Right cardiac atrium (tissue), 5 donors: Measurements from ENCODE around the gene VEPH1. TPM values are rescaled to one million over a fixed set of nuclear protein-coding genes. Genes with fewer than 3 reads are reported as not detected.

Experiments
- ATAC-seq, 2 donors: fragments of 200-7000 bp; cut with Tn5 transposase; one replicate each; pipeline versions ENCODE4 v1.8.0 to v1.9.1; 2020; ENCODE audit warnings: moderate library complexity in 2 of 2, mild to moderate bottlenecking in 1 of 2
- DNase-seq, 3 donors: peaks; one replicate each; pipeline ENCODE4 v3.0.0-alpha.2; 2020
- H3K27ac ChIP-seq: one replicate; pipeline ENCODE4 v1.5.1; 2013; ENCODE audit warnings: mild to moderate bottlenecking, low read length, control low read depth, moderate library complexity
- H3K27me3 ChIP-seq: one replicate; pipeline ENCODE4 v1.6.1; 2013; ENCODE audit not compliant: control insufficient read depth, insufficient read depth
- H3K4me1 ChIP-seq: one replicate; pipeline ENCODE4 v1.6.1; 2013; ENCODE audit warnings: low read length; ENCODE audit not compliant: control insufficient read depth, insufficient read depth
- H3K4me3 ChIP-seq: one replicate; pipeline ENCODE4 v1.5.1; 2013; ENCODE audit warnings: low read length, control low read depth
- H3K9me3 ChIP-seq: one replicate; pipeline ENCODE4 v1.6.1; 2013; ENCODE audit warnings: low read length; ENCODE audit not compliant: control insufficient read depth
- WGBS: extraction: QIAGEN DNeasy Blood & Tissue Kit; methylation state at CpG from one replicate; pipeline ENCODE4 v1.1.7; 2013; 5-methylcytosine and 5-hydroxymethylcytosine counted together
- intact Hi-C, 4 donors: fragments of 100-400 bp; cut with DNase I; formaldehyde crosslinking; loops; one replicate each; pipeline versions ENCODE4 v1.11.0 to v1.14.0; 2022 to 2023
- polyA plus RNA-seq: library from polyadenylated mRNA; stranded (reverse); fragments of 200-250 nt; gene quantifications from one replicate; pipeline ENCODE4 v1.2.3, GENCODE V29; 2013
- total RNA-seq, 4 donors: library from RNA; stranded (reverse); fragmentation: NEBNext Ultra II Directional; extraction: Animal tissue kit (Norgen Biotek cat#: 25700); gene quantifications; one replicate each; pipeline ENCODE4 v1.2.1, GENCODE V29; 2021
- donor health status: healthy with polysubstance abuse.
- donor health status: DM: no; HTN: yes; CAD: no.
- donor health status: DM: no; HTN: no; CAD: no.
- donor health status: DM: no; HTN: yes; CAD: no; lungs with severe emphysema.
- donor health status: DM: yes; HTN: yes; CAD: no.

Gene VEPH1
- total and polyA plus RNA-seq, 5 donors, result 0.22 to 0.26 (median 0.25) TPM; not detected in 2

- H3K27me3 ChIP-seq, result no peaks in the 10 kb centered on the region
- WGBS, result 82% methylated on average over 3 of the region's 3 CpGs
- DNase-seq (no peak), ATAC-seq (no peak)
- H3K4me1 ChIP-seq, result no peaks in the 10 kb centered on the region
- H3K9me3 ChIP-seq, result no peaks in the 10 kb centered on the region
- no peak overlapping the region for H3K27ac ChIP-seq
- no peak overlapping the region for H3K4me3 ChIP-seq
- intact Hi-C loops, result no loop called here
Observed at GRCh38 chr3:157232141-157232540, 271.1 kb downstream of the VEPH1 start.

GRCh38 chr3:157231071-157231470 lies 272.1 kb downstream of the VEPH1 start:
- Histone ChIP-seq H3K4me3 (no peak overlapping the region), H3K27ac (no peak overlapping the region), H3K4me1 (no peaks in the 10 kb centered on the region), H3K27me3 (no peaks in the 10 kb centered on the region), H3K9me3 (no peaks in the 10 kb centered on the region)
- WGBS, result 71% methylated on average over 3 of the region's 3 CpGs
- DNase-seq (no peak), ATAC-seq (no peak)
- intact Hi-C loops, result no loop called here

DNA sequence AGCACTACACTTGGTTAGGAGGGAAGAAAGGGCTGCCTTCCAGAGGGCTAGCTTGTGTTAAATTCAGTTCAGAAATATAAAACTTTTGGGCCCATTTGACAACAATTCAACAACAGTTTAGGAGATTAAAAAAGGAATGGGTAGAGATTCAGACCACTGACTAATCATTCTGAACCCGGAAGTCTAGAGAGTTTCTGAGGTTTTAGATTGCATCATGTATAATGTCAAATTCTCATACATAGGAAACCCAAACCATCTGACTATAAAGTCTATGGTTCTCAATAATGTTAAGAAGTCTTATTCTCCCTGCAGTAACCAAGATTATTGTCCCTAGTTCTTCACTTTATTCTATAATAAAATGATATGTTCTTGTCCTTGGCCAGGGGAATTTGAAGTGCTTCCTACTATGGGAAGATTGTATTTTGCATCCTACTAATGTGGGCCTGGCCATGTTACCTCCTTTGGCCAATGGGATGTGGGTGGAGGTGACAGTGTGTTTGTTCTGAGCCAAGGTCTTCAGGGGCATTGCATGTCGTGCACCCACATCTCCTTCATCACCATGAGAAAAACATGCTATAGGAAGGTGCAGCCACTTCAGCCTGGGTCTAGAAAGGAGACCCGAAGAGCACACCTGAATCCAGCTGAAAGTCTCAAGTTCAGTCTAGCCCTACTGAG lies 276.9 kb downstream of the VEPH1 start:
- intact Hi-C loops, result no loop called here
- WGBS, result 83% methylated on average over 3 of the region's 3 CpGs
- no peaks in the 10 kb centered on the region for H3K4me1 ChIP-seq
- H3K9me3 ChIP-seq, result no peaks in the 10 kb centered on the region
- ATAC-seq (no peak), DNase-seq (no peak)
- H3K27ac ChIP-seq, result no peak overlapping the region
- no peaks in the 10 kb centered on the region for H3K27me3 ChIP-seq
- no peak overlapping the region for H3K4me3 ChIP-seq

- no peaks in the 10 kb centered on the region for H3K9me3 ChIP-seq
- H3K27ac ChIP-seq, result no peak overlapping the region
- no peak overlapping the region for H3K4me3 ChIP-seq
- DNase-seq (no peak), ATAC-seq (no peak)
- H3K4me1 ChIP-seq, result no peaks in the 10 kb centered on the region
- WGBS, result 91% methylated on average over 1 of the region's 1 CpG
- H3K27me3 ChIP-seq, result no peaks in the 10 kb centered on the region
- intact Hi-C loops, result no loop called here
Observed at GRCh38 chr3:157225001-157225400, 278.2 kb downstream of the VEPH1 start.

DNA sequence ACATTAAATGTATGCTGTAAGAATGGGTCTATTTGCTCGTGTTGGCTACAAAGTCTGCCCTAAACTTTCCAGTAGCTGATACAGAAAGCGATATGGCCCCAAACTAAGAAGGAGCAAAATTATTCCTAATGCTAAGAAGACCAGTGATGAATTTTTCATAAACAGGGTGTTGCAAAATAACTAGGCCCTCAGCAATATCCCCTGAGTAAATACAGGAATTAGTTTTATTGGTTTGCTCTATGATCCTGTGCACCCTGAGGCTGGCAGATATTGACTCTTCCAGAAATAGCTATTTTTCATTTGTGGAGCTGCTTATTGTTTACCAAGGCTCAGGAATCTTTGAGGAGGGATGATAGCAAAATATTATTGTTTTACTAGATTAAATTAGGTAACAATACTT lies 282.3 kb downstream of the VEPH1 start:
- Histone ChIP-seq H3K4me3 (no peak overlapping the region), H3K9me3 (no peaks in the 10 kb centered on the region), H3K4me1 (no peaks in the 10 kb centered on the region), H3K27ac (no peak overlapping the region), H3K27me3 (no peaks in the 10 kb centered on the region)
- ATAC-seq, result no peak
- DNase-seq, result no peak
- WGBS, result 82% methylated on average over 2 of the region's 2 CpGs
- intact Hi-C loops, result no loop called here

DNA sequence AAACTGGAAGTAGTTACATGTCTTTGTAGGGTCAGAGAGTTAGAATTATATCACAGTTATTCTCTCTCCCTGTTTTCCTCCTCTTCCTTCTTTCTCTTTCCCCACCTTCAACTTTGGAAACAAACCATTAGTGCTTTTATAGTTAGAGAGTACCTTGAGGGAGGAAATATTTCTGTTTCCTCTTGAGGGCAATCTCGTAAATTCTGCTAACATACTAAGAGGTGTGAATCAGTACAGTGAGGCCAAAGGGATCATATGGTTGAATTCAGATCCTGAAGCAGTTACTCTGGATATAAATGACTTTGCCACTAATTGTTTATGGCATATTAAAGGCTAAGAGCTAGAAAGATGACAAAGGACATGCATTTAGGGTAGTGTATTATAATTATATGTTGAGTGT lies 283.0 kb downstream of the VEPH1 start:
- intact Hi-C loops, result no loop called here
- Histone ChIP-seq H3K27ac (no peak overlapping the region), H3K4me1 (no peaks in the 10 kb centered on the region), H3K4me3 (no peak overlapping the region), H3K27me3 (no peaks in the 10 kb centered on the region), H3K9me3 (no peaks in the 10 kb centered on the region)
- DNase-seq (no peak), ATAC-seq (no peak)
- 44% methylated on average over 1 of the region's 1 CpG for WGBS

- Histone ChIP-seq H3K27ac (no peak overlapping the region), H3K9me3 (no peaks in the 10 kb centered on the region), H3K27me3 (no peaks in the 10 kb centered on the region), H3K4me3 (no peak overlapping the region), H3K4me1 (no peaks in the 10 kb centered on the region)
- intact Hi-C loops, result no loop called here
- ATAC-seq (no peak), DNase-seq (no peak)
- 85% methylated on average over 3 of the region's 3 CpGs for WGBS
Observed at GRCh38 chr3:157219215-157219614, 284.0 kb downstream of the VEPH1 start.

Other genes with a start within 250 kb of the VEPH1 start
- 1 to 10 TPM in 1 of 4 donors, under 1 TPM in 3; 0.20 to 6.2 (median 0.37) TPM for gene PTX3, start 66.6 kb downstream of the VEPH1 start, total RNA-seq
- gene PTX3, start 66.6 kb downstream of the VEPH1 start, polyA plus RNA-seq, result 0.48 TPM